Tibial nerve (tissue), 4 donors: ENCODE measurements around the gene CRYGD. TPM values are rescaled to one million over a fixed set of nuclear protein-coding genes. Genes with fewer than 3 reads are reported as not detected.
"Not testable (repeated sequence)": the region's sequence is repeated elsewhere in the genome, so short reads cannot be mapped to it uniquely, and the experiment has no call there.

ENCODE experiments used
- DNase-seq, 2 donors: peaks; one replicate each; pipeline ENCODE4 v3.0.0-alpha.2; 2019; ENCODE audit warnings: low spot score in 2 of 2
- H3K27ac ChIP-seq, 4 donors: fragments of 200-600 bp; sonication (generic) in 3 of 4; one replicate each; pipeline ENCODE4 v1.5.1; 2017 to 2019; ENCODE audit warnings: mild to moderate bottlenecking in 1 of 4
- H3K27me3 ChIP-seq, 2 donors: fragments of 200-600 bp; sonication (generic) in 1 of 2; one replicate each; pipeline versions ENCODE4 v1.5.1 to v1.6.0; 2017 to 2019
- H3K36me3 ChIP-seq, 3 donors: fragments of 200-600 bp; sonication (generic); one replicate each; pipeline ENCODE4 v1.5.1; 2018 to 2019
- H3K4me1 ChIP-seq, 4 donors: fragments of 200-600 bp; sonication (generic) in 3 of 4; one replicate each; pipeline ENCODE4 v1.5.1; 2017 to 2019
- H3K4me3 ChIP-seq, 4 donors: fragments of 200-600 bp; sonication (generic) in 3 of 4; one replicate each; pipeline ENCODE4 v1.5.1; 2017 to 2019; ENCODE audit warnings: mild to moderate bottlenecking in 1 of 4, moderate library complexity in 1 of 4
- H3K9me3 ChIP-seq, 4 donors: fragments of 200-600 bp; sonication (generic) in 3 of 4; one replicate each; pipeline ENCODE4 v1.5.1; 2017 to 2019
- EP300 ChIP-seq, 2 donors: sonication (generic); formaldehyde crosslinking; IDR thresholded peaks; one replicate each; pipeline ENCODE4 v1.6.1; 2017; ENCODE audit warnings: antibody characterized with exemption in 2 of 2, mild to moderate bottlenecking in 1 of 2
- POLR2A ChIP-seq, 2 donors: fragments of 450-650 bp; IDR thresholded peaks; one replicate each; pipeline ENCODE4 v1.6.1; 2017; ENCODE audit warnings: antibody characterized with exemption in 2 of 2, mild to moderate bottlenecking in 2 of 2, moderate library complexity in 2 of 2
- WGBS, 2 donors: methylation state at CpG; one replicate each; pipeline ENCODE4 v1.1.5; 2018; 5-methylcytosine and 5-hydroxymethylcytosine counted together
- total RNA-seq, 4 donors: library from RNA; depleted of rRNA; stranded (reverse); fragments of >200 nt; gene quantifications; one replicate each; pipeline ENCODE4 v1.1.0, GENCODE V29; 2016
- TF ChIP-seq, protein P1 (sequence below), 5 experiments: fragments of 200-600 bp in 3 of 5; fragments of 450-650 bp in 2 of 5; sonication (generic) in 3 of 5; IDR thresholded peaks; one replicate each; pipeline ENCODE4 v1.5.1; 2016 to 2019; ENCODE audit warnings: antibody characterized with exemption in 5 of 5, mild to moderate bottlenecking in 3 of 5, moderate library complexity in 2 of 5

The CRYGD gene
- not detected for total RNA-seq

DNA sequence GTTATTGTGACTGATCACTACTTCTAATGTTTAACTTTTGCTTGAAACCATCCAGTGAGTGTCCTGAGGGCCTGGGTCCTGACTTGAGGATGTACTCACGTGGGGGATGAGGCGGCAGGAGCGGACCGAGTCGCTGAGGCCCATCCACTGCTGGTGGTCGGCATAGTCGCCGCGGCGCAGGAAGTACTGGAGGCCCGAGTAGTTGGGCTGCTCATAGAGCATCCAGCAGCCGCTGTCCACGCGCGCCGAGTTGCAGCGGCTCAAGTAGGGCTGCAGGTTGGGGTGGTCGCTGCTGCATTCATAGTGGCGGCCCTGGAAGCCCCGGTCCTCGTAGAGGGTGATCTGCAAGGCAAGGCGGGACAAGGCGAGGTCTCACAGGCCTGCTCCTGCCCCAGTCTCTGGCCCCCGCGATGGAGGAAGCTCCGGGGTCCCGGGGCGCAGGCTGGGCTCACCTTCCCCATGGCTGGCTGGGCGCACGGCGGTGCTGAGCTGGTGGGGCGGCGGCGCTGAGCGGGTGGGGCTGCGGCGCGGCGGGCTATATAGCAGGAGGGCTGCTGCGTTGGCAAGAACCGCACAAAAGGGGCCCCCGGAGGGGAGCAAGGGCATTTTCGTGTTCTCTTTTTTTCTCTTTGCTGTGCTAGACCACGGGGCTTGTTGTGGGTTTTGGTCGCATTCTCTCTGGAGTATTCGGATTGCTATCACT lies at the start of gene CRYGD:
Gene CRYGD (minus strand): TSS at position 512 of the 703 bp plus-strand sequence. CDS start 51 bp downstream, at position 461.
- not testable (repeated sequence) for H3K36me3 ChIP-seq, H3K9me3 ChIP-seq, H3K27ac ChIP-seq, DNase-seq
- peak within 1 kb of the TSS in 2 of 4 donors; percentile 4 to 31 for H3K4me3 ChIP-seq
- WGBS, 2 donors: 9 to 14% methylated on average over 16 to 27 of the region's 46 CpGs
- peaks cover 0 to 37% of the 10 kb centered on the region in 2 donors for H3K27me3 ChIP-seq
- H3K4me1 ChIP-seq: peaks cover 0 to 12% (median 3%) of the 10 kb centered on the region in 4 donors

DNA sequence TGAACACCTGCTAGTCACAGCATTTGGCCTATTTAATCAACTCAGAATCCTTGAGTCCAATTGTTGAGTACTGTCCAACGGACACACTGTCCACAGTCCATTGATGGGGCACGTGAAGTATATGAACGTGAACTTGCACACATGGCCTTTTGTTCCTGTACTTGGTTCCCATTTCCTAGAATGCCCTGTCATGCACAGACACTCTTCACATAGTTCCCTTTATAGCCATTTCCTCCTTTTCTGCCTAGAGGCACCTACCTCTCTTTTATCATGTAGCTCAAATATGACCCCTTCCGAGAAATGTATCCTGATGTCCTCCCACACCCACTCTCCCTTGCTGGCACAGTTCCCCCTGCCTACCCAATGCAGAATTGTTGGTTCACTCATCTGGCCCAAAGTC lies 47.8 kb upstream of the CRYGD start:
- TF ChIP-seq EP300 (IDR thresholded peaks at IDR 0.05) (peak in 1 of 2 donors; percentile 47), POLR2A (IDR thresholded peaks at IDR 0.05) (no peak)
- TF ChIP-seq, protein P1, sequence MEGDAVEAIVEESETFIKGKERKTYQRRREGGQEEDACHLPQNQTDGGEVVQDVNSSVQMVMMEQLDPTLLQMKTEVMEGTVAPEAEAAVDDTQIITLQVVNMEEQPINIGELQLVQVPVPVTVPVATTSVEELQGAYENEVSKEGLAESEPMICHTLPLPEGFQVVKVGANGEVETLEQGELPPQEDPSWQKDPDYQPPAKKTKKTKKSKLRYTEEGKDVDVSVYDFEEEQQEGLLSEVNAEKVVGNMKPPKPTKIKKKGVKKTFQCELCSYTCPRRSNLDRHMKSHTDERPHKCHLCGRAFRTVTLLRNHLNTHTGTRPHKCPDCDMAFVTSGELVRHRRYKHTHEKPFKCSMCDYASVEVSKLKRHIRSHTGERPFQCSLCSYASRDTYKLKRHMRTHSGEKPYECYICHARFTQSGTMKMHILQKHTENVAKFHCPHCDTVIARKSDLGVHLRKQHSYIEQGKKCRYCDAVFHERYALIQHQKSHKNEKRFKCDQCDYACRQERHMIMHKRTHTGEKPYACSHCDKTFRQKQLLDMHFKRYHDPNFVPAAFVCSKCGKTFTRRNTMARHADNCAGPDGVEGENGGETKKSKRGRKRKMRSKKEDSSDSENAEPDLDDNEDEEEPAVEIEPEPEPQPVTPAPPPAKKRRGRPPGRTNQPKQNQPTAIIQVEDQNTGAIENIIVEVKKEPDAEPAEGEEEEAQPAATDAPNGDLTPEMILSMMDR (IDR thresholded peaks at IDR 0.05): no peak
- peak in 1 of 2 donors; percentile 28 for DNase-seq
- Histone ChIP-seq H3K4me1 (peaks cover 0 to 15% (median 2%) of the 10 kb centered on the region in 4 donors), H3K27me3 (no peaks in the 10 kb centered on the region), H3K27ac (no peak overlapping the region), H3K9me3 (no peaks in the 10 kb centered on the region), H3K4me3 (no peak overlapping the region), H3K36me3 (no peaks in the 10 kb centered on the region)
- WGBS, 2 donors: 38 to 60% methylated on average over 4 of the region's 4 CpGs

DNA sequence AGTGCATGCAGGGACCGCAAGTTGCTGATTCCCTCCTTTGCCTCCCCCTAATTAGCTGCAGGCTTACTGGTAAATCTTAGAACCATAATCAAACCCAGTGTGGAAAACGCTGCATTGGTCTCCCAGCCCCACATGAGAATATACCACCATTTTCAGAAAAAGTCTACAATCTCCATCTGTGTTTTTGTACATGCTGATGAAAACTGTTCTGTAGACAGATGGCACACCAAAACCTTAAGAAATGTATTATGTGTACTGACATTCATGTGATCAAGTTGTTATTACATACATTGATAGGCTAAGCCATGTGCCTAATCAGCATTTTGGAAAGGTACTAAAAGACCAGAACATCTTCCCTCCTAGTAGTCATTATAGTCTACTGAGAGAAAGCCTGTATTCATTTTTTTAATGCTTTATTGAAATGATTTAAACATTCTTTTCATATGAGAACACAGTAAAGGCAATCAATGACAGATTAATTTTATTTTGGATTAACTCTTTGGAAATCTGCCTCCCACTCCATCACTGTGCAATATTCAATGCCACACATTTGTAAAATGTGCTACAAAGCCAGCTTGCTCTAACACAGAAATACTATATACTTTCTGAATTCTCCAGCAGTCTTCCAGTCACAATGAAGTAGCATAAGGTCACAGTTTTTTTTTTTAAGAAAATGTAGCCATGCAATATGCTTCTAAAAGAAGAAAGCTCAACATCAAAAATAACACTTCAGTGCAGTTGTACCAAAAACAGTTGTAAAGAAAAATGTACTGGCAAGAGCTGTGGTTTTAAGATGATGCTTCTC lies 40.8 kb upstream of the CRYGD start:
- Histone ChIP-seq H3K27me3 (no peaks in the 10 kb centered on the region), H3K4me3 (no peak overlapping the region), H3K36me3 (no peaks in the 10 kb centered on the region), H3K9me3 (no peaks in the 10 kb centered on the region), H3K27ac (no peak overlapping the region), H3K4me1 (no peaks in the 10 kb centered on the region)
- TF ChIP-seq, protein P1 (IDR thresholded peaks at IDR 0.05): no peak
- TF ChIP-seq EP300 (IDR thresholded peaks at IDR 0.05) (no peak), POLR2A (IDR thresholded peaks at IDR 0.05) (no peak)
- no peak for DNase-seq
- WGBS, 2 donors: 65 to 74% methylated on average over 2 of the region's 2 CpGs

DNA sequence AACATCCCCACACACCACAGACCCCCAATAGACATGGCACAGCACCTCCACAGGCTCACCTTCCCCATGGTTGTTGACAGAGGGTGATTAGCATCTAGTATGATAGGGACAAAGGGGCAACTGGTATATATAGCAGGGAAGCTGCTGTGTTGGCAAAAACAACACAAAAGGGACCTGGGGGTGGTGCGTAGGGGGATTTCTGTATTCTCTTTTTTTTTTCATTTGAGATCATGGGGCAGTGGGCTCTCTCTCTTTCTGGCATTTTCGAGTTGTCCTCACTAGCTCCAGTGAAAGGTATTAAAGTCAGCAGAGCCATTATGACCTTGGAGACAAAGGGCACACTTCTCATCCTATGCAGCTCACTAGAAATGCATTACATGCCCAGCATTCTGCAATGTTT lies 39.2 kb upstream of the CRYGD start, which contains the start of gene CRYGA:
Gene CRYGA (minus strand): TSS at position 101 of the 400 bp plus-strand sequence. CDS start 33 bp downstream, at position 68.
- WGBS, 2 donors: 73 to 89% methylated on average over 2 of the region's 2 CpGs
- Histone ChIP-seq H3K9me3 (no peaks in the 10 kb centered on the region), H3K27ac (no peak within 1 kb of the TSS), H3K36me3 (no peaks in the 10 kb centered on the region), H3K4me1 (no peaks in the 10 kb centered on the region), H3K27me3 (no peaks in the 10 kb centered on the region), H3K4me3 (no peak within 1 kb of the TSS)
- no peak for TF ChIP-seq POLR2A (IDR thresholded peaks at IDR 0.05)
- TF ChIP-seq, protein P1 (IDR thresholded peaks at IDR 0.05): no peak
- no peak for DNase-seq

DNA sequence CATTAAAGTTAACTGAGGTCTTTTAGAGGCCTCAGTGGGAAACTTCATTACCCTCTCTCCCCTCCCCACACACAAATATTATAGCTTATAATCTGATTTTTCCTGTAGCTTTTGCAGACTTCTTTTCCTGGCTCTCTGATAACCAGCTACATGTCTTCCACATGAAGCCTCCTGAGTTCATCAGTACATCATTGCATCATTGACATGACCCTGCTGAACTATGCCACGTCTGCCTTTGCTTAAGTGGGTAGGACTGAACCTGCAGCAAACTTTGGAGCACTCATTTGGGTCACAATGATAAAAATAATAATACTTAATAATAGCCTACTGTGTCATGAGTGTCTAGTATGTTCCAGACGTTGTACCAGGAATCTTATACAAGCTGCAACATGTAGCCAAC lies 32.1 kb upstream of the CRYGD start:
- no peaks in the 10 kb centered on the region for H3K4me1 ChIP-seq
- peaks cover 0 to 5% (median 0%) of the 10 kb centered on the region in 4 donors for H3K9me3 ChIP-seq
- H3K27ac ChIP-seq: no peak overlapping the region
- TF ChIP-seq, protein P1 (IDR thresholded peaks at IDR 0.05): no peak
- no peak for TF ChIP-seq EP300 (IDR thresholded peaks at IDR 0.05)
- no peak for TF ChIP-seq POLR2A (IDR thresholded peaks at IDR 0.05)
- 48 to 73% methylated on average over 2 of the region's 2 CpGs for WGBS, 2 donors
- H3K27me3 ChIP-seq: no peaks in the 10 kb centered on the region
- no peaks in the 10 kb centered on the region for H3K36me3 ChIP-seq
- H3K4me3 ChIP-seq: no peak overlapping the region
- DNase-seq: no peak
